Sigmoid colon (tissue), 4 donors: ENCODE measurements around the gene TRIM65.

ENCODE experiments used
- EP300 ChIP-seq, 4 donors: sonication (generic); formaldehyde crosslinking; IDR thresholded peaks; one replicate each; pipeline ENCODE4 v1.6.1; 2017; ENCODE audit warnings: antibody characterized with exemption in 4 of 4
- POLR2A ChIP-seq, 2 donors: fragments of 450-650 bp; IDR thresholded peaks; one replicate each; pipeline ENCODE4 v1.6.1; 2016; ENCODE audit warnings: antibody characterized with exemption in 2 of 2, mild to moderate bottlenecking in 2 of 2, moderate library complexity in 2 of 2
- TF ChIP-seq, protein P1 (sequence below), 4 experiments: fragments of 450-650 bp in 3 of 4; fragments of 200-600 bp in 1 of 4; IDR thresholded peaks; one replicate each; pipeline ENCODE4 v1.5.1; 2016 to 2019; ENCODE audit warnings: antibody characterized with exemption in 4 of 4, mild to moderate bottlenecking in 3 of 4, moderate library complexity in 2 of 4

DNA sequence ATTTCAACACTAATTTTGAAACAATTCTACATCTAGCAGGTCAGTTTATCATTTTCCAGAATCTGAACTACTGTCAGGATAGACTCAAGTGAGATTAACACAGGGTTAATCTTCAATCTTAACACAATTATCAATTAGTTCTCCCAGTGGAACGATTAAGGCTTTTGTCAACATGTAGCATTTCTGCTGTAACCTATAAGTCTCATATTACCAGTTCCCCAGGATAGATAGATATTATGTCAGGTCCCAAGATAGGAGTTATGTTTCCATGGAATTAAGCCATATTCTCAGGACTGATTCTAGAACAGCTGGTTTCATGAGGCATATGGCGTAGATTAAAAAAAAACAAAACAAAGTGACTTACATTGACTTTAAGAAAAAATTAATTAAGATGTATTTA is 48.5 kb upstream of the TRIM65 start:
- TF ChIP-seq, protein P1, sequence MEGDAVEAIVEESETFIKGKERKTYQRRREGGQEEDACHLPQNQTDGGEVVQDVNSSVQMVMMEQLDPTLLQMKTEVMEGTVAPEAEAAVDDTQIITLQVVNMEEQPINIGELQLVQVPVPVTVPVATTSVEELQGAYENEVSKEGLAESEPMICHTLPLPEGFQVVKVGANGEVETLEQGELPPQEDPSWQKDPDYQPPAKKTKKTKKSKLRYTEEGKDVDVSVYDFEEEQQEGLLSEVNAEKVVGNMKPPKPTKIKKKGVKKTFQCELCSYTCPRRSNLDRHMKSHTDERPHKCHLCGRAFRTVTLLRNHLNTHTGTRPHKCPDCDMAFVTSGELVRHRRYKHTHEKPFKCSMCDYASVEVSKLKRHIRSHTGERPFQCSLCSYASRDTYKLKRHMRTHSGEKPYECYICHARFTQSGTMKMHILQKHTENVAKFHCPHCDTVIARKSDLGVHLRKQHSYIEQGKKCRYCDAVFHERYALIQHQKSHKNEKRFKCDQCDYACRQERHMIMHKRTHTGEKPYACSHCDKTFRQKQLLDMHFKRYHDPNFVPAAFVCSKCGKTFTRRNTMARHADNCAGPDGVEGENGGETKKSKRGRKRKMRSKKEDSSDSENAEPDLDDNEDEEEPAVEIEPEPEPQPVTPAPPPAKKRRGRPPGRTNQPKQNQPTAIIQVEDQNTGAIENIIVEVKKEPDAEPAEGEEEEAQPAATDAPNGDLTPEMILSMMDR (IDR thresholded peaks at IDR 0.05): no peak
- TF ChIP-seq EP300 (IDR thresholded peaks at IDR 0.05) (no peak), POLR2A (IDR thresholded peaks at IDR 0.05) (no peak)
